Osteoblast (primary cell): Measurements from ENCODE around the gene EGF. TPM values are rescaled to one million over a fixed set of nuclear protein-coding genes. Genes with fewer than 3 reads are reported as not detected.
"Not testable (repeated sequence)": the region's sequence is repeated elsewhere in the genome, so short reads cannot be mapped to it uniquely, and the experiment has no call there.

Experiments used
- DNase-seq: peaks from one replicate; pipeline ENCODE4 v3.0.0; 2011; ENCODE audit warnings: low spot score, mixed read lengths; ENCODE audit not compliant: insufficient read length; ENCODE audit errors: missing footprints
- H2AFZ ChIP-seq: 2 replicates; pipeline ENCODE4 v1.6.0; 2011; ENCODE audit warnings: mild to moderate bottlenecking, low read length
- H3K27ac ChIP-seq: 2 replicates; pipeline ENCODE4 v1.5.1; 2011; ENCODE audit warnings: mild to moderate bottlenecking, low read depth, low read length, moderate library complexity
- H3K27me3 ChIP-seq: 2 replicates; pipeline ENCODE4 v1.6.0; 2012; ENCODE audit warnings: mild to moderate bottlenecking, control low read depth, inconsistent platforms, low read length, moderate library complexity; ENCODE audit not compliant: insufficient read depth
- H3K36me3 ChIP-seq: 2 replicates; pipeline ENCODE4 v1.5.1; 2011; ENCODE audit warnings: mild to moderate bottlenecking, low read length, control low read depth, moderate library complexity; ENCODE audit not compliant: insufficient read depth
- H3K4me1 ChIP-seq: 2 replicates; pipeline ENCODE4 v1.5.1; 2011; ENCODE audit warnings: mild to moderate bottlenecking, low read length, control low read depth, moderate library complexity; ENCODE audit not compliant: insufficient read depth
- H3K4me2 ChIP-seq: 2 replicates; pipeline ENCODE4 v1.6.0; 2011; ENCODE audit warnings: mild to moderate bottlenecking, low read length; ENCODE audit not compliant: insufficient read depth
- H3K4me3 ChIP-seq: fragments of 200-600 bp; sonication (generic); 3 replicates; pipeline ENCODE4 v1.5.1; 2012; ENCODE audit warnings: mild to moderate bottlenecking, low read length, inconsistent platforms; ENCODE audit not compliant: insufficient read depth
- H3K79me2 ChIP-seq: 2 replicates; pipeline ENCODE4 v1.6.0; 2012; ENCODE audit warnings: mild to moderate bottlenecking, low read length, control low read depth, inconsistent platforms; ENCODE audit not compliant: insufficient read depth
- H3K9me3 ChIP-seq: 2 replicates; pipeline ENCODE4 v1.5.1; 2011; ENCODE audit warnings: low read depth, low read length, control low read depth
- H4K20me1 ChIP-seq: 2 replicates; pipeline ENCODE4 v1.6.0; 2012; ENCODE audit warnings: mild to moderate bottlenecking, low read length, control low read depth; ENCODE audit not compliant: insufficient read depth
- CTCF ChIP-seq: IDR thresholded peaks from 2 replicates; pipeline ENCODE4 v1.5.1; 2011; ENCODE audit warnings: mild to moderate bottlenecking, low read depth, low read length, moderate library complexity; ENCODE audit errors: extremely low read depth
- total RNA-seq: library from RNA; depleted of rRNA; stranded (reverse); fragments of >200 nt; gene quantifications from 2 replicates; pipeline ENCODE4 v1.2.3, GENCODE V29; 2012

The EGF gene
- total RNA-seq, 1 donor, result 0.36 TPM

- no peaks in the 10 kb centered on the region for H4K20me1 ChIP-seq
- H3K4me3 ChIP-seq, result no peak overlapping the region
- peak; percentile 29 for DNase-seq
- H3K79me2 ChIP-seq, result no peaks in the 10 kb centered on the region
- H3K27me3 ChIP-seq, result no peaks in the 10 kb centered on the region
- H2AFZ ChIP-seq, result no peak overlapping the region
- H3K4me1 ChIP-seq, result no peaks in the 10 kb centered on the region
- no peaks in the 10 kb centered on the region for H3K36me3 ChIP-seq
- H3K27ac ChIP-seq, result no peak overlapping the region
- no peak for TF ChIP-seq CTCF
- H3K4me2 ChIP-seq, result no peak overlapping the region
- no peaks in the 10 kb centered on the region for H3K9me3 ChIP-seq
Measured at GRCh38 chr4:109872950-109873656, 39.6 kb upstream of the EGF start.

- H2AFZ ChIP-seq, result no peak overlapping the region
- DNase-seq, result no peak
Measured at GRCh38 chr4:109873791-109874514, 38.7 kb upstream of the EGF start.

GRCh38 chr4:109875106-109875505, 37.6 kb upstream of the EGF start:
- DNase-seq, result no peak
- no peak overlapping the region for H3K4me3 ChIP-seq
- no peak overlapping the region for H3K4me2 ChIP-seq
- H3K9me3 ChIP-seq, result no peaks in the 10 kb centered on the region
- no peak overlapping the region for H2AFZ ChIP-seq
- no peak overlapping the region for H3K27ac ChIP-seq
- H3K4me1 ChIP-seq, result no peaks in the 10 kb centered on the region
- no peaks in the 10 kb centered on the region for H3K79me2 ChIP-seq
- no peaks in the 10 kb centered on the region for H4K20me1 ChIP-seq
- H3K27me3 ChIP-seq, result no peaks in the 10 kb centered on the region
- H3K36me3 ChIP-seq, result no peaks in the 10 kb centered on the region
- TF ChIP-seq CTCF, result no peak

More at GRCh38 chr4:109873791-109874514, 38.7 kb upstream of the EGF start:
- Histone ChIP-seq H3K27me3 (no peaks in the 10 kb centered on the region), H3K36me3 (no peaks in the 10 kb centered on the region), H3K4me1 (no peaks in the 10 kb centered on the region), H3K4me3 (no peak overlapping the region), H3K79me2 (no peaks in the 10 kb centered on the region), H3K9me3 (no peaks in the 10 kb centered on the region), H4K20me1 (no peaks in the 10 kb centered on the region), H3K4me2 (no peak overlapping the region), H3K27ac (no peak overlapping the region)
- TF ChIP-seq CTCF, result no peak

GRCh38 chr4:109875553-109875952, 37.1 kb upstream of the EGF start:
- H4K20me1 ChIP-seq, result not testable (repeated sequence)

More at GRCh38 chr4:109875553-109875952, 37.1 kb upstream of the EGF start:
- H3K4me3 ChIP-seq, H3K4me2 ChIP-seq, H3K4me1 ChIP-seq, H3K36me3 ChIP-seq, H3K27me3 ChIP-seq, H2AFZ ChIP-seq, H3K27ac ChIP-seq, H3K9me3 ChIP-seq, H3K79me2 ChIP-seq, DNase-seq: not testable (repeated sequence)
